PC-9 (cell line): Measurements from ENCODE around the gene ASB5. TPM values are rescaled to one million over a fixed set of nuclear protein-coding genes. Genes with fewer than 3 reads are reported as not detected.

ENCODE experiments used
- Bru-seq: library from RNA; stranded (reverse); fragments of 400-500 nt; gene quantifications from one replicate; lab custom pipeline; 2021; lab: Mats Ljungman, UMichigan
- BruChase-seq, 2 experiments: library from RNA; stranded (reverse); fragments of 400-500 nt; gene quantifications; one replicate each; lab custom pipeline; 2021; lab: Mats Ljungman, UMichigan
- BruUV-seq: library from RNA; stranded (reverse); fragments of 400-500 nt; replicated peaks from 2 replicates; lab custom pipeline; 2021; lab: Mats Ljungman, UMichigan
- CTCF ChIA-PET: fragments of 300-600 bp; sonication (Branson Sonifier 250); formaldehyde crosslinking; loops from one replicate; lab custom pipeline; 2022; ENCODE audit warnings: antibody characterized with exemption; lab: Charles Lee
- POLR2A ChIA-PET: fragments of 300-600 bp; sonication (Branson Sonifier 250); formaldehyde crosslinking; loops from one replicate; lab custom pipeline; 2022; ENCODE audit warnings: antibody characterized with exemption; ENCODE audit not compliant: unreplicated experiment; lab: Charles Lee
- DNase-seq, 2 experiments: peaks; one replicate each; pipeline versions ENCODE4 v3.0.0 to v3.0.0-alpha.2; 2015 to 2022; ENCODE audit warnings: mixed read lengths in 1 of 2
- H2AFZ ChIP-seq: fragments of 200-600 bp; sonication (generic); 2 replicates; pipeline ENCODE4 v1.8.1; 2017; ENCODE audit warnings: antibody characterized with exemption
- H3F3A ChIP-seq: fragments of 200-600 bp; sonication (generic); 2 replicates; pipeline ENCODE4 v1.8.1; 2017; ENCODE audit warnings: antibody characterized with exemption, mild to moderate bottlenecking, low read depth; ENCODE audit not compliant: insufficient read depth
- H3K27ac ChIP-seq: fragments of 200-600 bp; sonication (generic); 2 replicates; pipeline ENCODE4 v1.6.1; 2016; ENCODE audit warnings: mixed run types
- H3K27me3 ChIP-seq: fragments of 200-600 bp; sonication (generic); 2 replicates; pipeline ENCODE4 v1.6.1; 2016; ENCODE audit warnings: low read depth, mixed run types; ENCODE audit not compliant: insufficient read depth
- H3K36me3 ChIP-seq: fragments of 200-600 bp; sonication (generic); 2 replicates; pipeline ENCODE4 v1.6.1; 2016; ENCODE audit warnings: low read depth, mixed run types
- H3K4me1 ChIP-seq: fragments of 200-600 bp; sonication (generic); replicated peaks from 2 replicates; pipeline ENCODE4 v1.6.1; 2016; ENCODE audit warnings: mixed run types; ENCODE audit not compliant: insufficient read depth
- H3K4me2 ChIP-seq: fragments of 200-600 bp; sonication (generic); 2 replicates; pipeline ENCODE4 v1.6.1; 2017; ENCODE audit warnings: mixed run types
- H3K4me3 ChIP-seq: fragments of 200-600 bp; sonication (generic); 2 replicates; pipeline ENCODE4 v1.6.1; 2016; ENCODE audit warnings: mixed run types
- H3K79me2 ChIP-seq: fragments of 200-600 bp; sonication (generic); 2 replicates; pipeline ENCODE4 v1.6.1; 2017; ENCODE audit warnings: low read depth, mixed run types
- H3K9me2 ChIP-seq: fragments of 200-600 bp; sonication (generic); 2 replicates; pipeline ENCODE4 v1.8.1; 2017; ENCODE audit warnings: mild to moderate bottlenecking; ENCODE audit not compliant: insufficient read depth
- H3K9me3 ChIP-seq: fragments of 200-600 bp; sonication (generic); 2 replicates; pipeline ENCODE4 v1.8.1; 2016; ENCODE audit warnings: low read depth; ENCODE audit not compliant: insufficient read depth
- H4K20me1 ChIP-seq: fragments of 200-600 bp; sonication (generic); 2 replicates; pipeline ENCODE4 v1.8.1; 2017; ENCODE audit not compliant: insufficient read depth
- EZH2 ChIP-seq: fragments of 200-600 bp; sonication (generic); IDR thresholded peaks from 2 replicates; pipeline ENCODE4 v1.8.0; 2017; ENCODE audit warnings: antibody characterized with exemption, low read depth
- intact Hi-C: fragments of 100-400 bp; cut with micrococcal nuclease; formaldehyde crosslinking; loops from one replicate; pipeline ENCODE4 v1.10.0; 2022; ENCODE audit not compliant: unreplicated experiment
- long read RNA-seq: library from polyadenylated mRNA; stranded (forward); transcript quantifications from one replicate; pipeline ENCODE4 v2.0.0, GENCODE V29; 2022
- total RNA-seq: library from RNA; stranded (reverse); gene quantifications from 2 replicates; pipeline ENCODE4 v1.2.3, GENCODE V29; 2021
- TF ChIP-seq, protein P1 (sequence below): fragments of 200-600 bp; sonication (generic); conservative IDR thresholded peaks from 2 replicates; pipeline ENCODE4 v1.6.1; 2017; ENCODE audit warnings: mixed run types, antibody characterized with exemption, mild to moderate bottlenecking, moderate library complexity

ASB5 gene, protein sequence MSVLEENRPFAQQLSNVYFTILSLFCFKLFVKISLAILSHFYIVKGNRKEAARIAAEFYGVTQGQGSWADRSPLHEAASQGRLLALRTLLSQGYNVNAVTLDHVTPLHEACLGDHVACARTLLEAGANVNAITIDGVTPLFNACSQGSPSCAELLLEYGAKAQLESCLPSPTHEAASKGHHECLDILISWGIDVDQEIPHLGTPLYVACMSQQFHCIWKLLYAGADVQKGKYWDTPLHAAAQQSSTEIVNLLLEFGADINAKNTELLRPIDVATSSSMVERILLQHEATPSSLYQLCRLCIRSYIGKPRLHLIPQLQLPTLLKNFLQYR
- total RNA-seq: not detected in 2 replicates
- percentile 3 among the genes with signal in this experiment for Bru-seq, nascent RNA
- percentile 4 among the genes with signal in this experiment for BruChase-seq, experiment 1, labeled RNA remaining after a 2-hour chase
- BruChase-seq, experiment 2, labeled RNA remaining after a 6-hour chase: percentile 2 among the genes with signal in this experiment
- long read RNA-seq: 0 reads

DNA sequence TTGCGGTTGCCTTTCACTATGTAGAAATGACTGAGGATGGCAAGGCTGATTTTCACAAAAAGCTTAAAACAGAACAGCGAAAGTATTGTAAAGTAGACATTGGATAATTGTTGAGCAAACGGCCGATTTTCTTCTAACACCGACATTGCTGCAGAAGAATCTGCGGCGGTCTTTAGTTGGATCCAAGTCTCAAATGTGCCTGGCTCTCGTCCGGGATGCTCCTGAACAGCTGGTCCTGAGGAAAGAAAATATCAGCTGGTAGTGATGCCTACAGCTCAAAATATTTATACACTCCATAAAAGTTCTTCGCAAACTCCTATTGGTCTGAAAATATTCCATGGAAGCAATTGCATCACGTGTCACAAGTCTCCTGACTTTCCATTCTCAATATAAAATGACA, at the start of gene ASB5:
Gene ASB5 (minus strand): TSS at position 260 of the 400 bp plus-strand sequence. CDS start 114 bp downstream, at position 146.
- no peaks in the 10 kb centered on the region for H4K20me1 ChIP-seq

DNA sequence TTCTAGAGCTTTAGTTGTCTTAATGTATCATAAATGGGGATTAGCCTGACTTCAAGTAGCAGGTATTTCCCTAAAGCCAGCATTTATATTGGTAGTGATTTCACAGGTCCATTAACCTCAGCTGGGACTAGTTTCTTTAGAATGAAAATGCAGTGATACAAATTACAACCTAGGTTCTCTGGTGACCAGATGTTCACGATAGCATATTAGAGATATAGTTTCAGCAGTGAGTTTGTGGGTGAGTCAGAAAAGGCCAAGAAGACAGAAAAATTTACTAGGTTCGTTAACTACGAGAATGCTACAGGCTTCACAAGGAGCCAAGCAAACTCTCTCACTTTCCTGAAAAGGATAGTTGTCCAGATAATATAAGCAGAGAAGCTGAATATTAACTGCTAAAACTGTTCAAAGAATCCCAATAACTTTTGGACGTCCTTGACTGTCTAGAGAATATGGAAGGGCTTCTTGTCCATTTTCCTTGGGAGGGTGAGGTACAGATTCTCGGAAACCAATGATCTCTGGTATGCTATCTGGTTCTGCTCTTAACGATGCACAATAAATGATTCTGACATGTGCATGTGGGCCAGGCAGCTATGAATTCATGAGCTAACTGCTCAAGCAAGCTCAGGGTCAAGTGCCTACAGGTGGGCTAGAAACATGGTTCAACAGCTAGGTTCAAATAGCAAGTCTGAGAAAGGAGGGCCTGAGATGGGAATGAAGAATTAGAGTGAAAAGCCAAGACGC, 44.7 kb upstream of the ASB5 start:
- no peak for TF ChIP-seq EZH2
- TF ChIP-seq, protein P1, sequence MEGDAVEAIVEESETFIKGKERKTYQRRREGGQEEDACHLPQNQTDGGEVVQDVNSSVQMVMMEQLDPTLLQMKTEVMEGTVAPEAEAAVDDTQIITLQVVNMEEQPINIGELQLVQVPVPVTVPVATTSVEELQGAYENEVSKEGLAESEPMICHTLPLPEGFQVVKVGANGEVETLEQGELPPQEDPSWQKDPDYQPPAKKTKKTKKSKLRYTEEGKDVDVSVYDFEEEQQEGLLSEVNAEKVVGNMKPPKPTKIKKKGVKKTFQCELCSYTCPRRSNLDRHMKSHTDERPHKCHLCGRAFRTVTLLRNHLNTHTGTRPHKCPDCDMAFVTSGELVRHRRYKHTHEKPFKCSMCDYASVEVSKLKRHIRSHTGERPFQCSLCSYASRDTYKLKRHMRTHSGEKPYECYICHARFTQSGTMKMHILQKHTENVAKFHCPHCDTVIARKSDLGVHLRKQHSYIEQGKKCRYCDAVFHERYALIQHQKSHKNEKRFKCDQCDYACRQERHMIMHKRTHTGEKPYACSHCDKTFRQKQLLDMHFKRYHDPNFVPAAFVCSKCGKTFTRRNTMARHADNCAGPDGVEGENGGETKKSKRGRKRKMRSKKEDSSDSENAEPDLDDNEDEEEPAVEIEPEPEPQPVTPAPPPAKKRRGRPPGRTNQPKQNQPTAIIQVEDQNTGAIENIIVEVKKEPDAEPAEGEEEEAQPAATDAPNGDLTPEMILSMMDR: no peak
- H3K36me3 ChIP-seq: no peaks in the 10 kb centered on the region
- no peak for DNase-seq
- no TSS peak for BruUV-seq
- POLR2A ChIA-PET: no interaction called here
- no peak overlapping the region for H3K4me2 ChIP-seq
- H3K4me1 ChIP-seq: 0 out of 2 replicates have a peak, but pooled peaks cover 2% of the 10 kb centered on the region
- no peaks in the 10 kb centered on the region for H4K20me1 ChIP-seq
- H3F3A ChIP-seq: no peaks in the 10 kb centered on the region
- no peak overlapping the region for H3K4me3 ChIP-seq
- H3K27ac ChIP-seq: no peak overlapping the region
- H3K27me3 ChIP-seq: no peaks in the 10 kb centered on the region
- intact Hi-C loops: no loop called here
- no peaks in the 10 kb centered on the region for H3K9me3 ChIP-seq
- no peaks in the 10 kb centered on the region for H3K9me2 ChIP-seq
- no peak overlapping the region for H2AFZ ChIP-seq
- CTCF ChIA-PET: no interaction called here
- no peaks in the 10 kb centered on the region for H3K79me2 ChIP-seq

More for the DNA sequence above, at the start of gene ASB5:
- no TSS peak for BruUV-seq
- CTCF ChIA-PET: interaction anchor here (0.6 kb wide), 1 partner anchor 17 kb away, joined by 4 read pairs; no protein-coding TSS in a partner anchor
- no peak for DNase-seq
- H3K27me3 ChIP-seq: no peaks in the 10 kb centered on the region
- H2AFZ ChIP-seq: no peak within 1 kb of the TSS
- H3K79me2 ChIP-seq: no peaks in the 10 kb centered on the region
- no peak within 1 kb of the TSS for H3K27ac ChIP-seq
- POLR2A ChIA-PET: no interaction called here
- peaks cover 10% of the 10 kb centered on the region for H3K4me1 ChIP-seq
- H3F3A ChIP-seq: peaks cover 5% of the 10 kb centered on the region; the same call in 1 of the 2 replicates
- no peak within 1 kb of the TSS for H3K4me2 ChIP-seq
- H3K9me2 ChIP-seq: no peaks in the 10 kb centered on the region
- no peaks in the 10 kb centered on the region; the same call in 1 of the 2 replicates for H3K9me3 ChIP-seq
- H3K36me3 ChIP-seq: no peaks in the 10 kb centered on the region
- intact Hi-C loops: no loop called here
- TF ChIP-seq, protein P1: no peak
- TF ChIP-seq EZH2: no peak
- H3K4me3 ChIP-seq: no peak within 1 kb of the TSS

DNA sequence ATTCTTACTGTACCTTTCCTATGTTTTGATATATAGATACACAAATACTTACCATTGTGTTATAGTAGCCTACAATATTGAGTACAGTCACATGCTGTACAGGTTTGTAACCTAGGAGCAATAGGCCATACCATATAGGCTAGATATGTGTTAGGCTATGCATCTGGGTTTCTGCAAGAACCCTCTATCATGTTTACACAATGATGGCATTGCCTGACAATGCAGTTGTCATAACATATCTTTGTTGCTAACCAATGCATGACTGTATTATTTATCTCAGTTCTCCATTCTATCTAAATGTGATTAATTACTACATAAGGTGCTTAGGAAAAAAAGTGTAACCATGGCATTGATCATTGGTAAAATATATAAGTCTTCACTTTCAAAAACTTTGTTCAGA, 40.8 kb upstream of the ASB5 start:
- Histone ChIP-seq H3K36me3 (no peaks in the 10 kb centered on the region), H3F3A (no peaks in the 10 kb centered on the region), H3K4me3 (no peak overlapping the region), H4K20me1 (no peaks in the 10 kb centered on the region), H3K4me2 (no peak overlapping the region), H3K79me2 (no peaks in the 10 kb centered on the region), H3K27ac (no peak overlapping the region), H2AFZ (no peak overlapping the region), H3K9me2 (no peaks in the 10 kb centered on the region), H3K4me1 (no peaks in the 10 kb centered on the region), H3K27me3 (no peaks in the 10 kb centered on the region), H3K9me3 (no peaks in the 10 kb centered on the region)
- CTCF ChIA-PET: no interaction called here
- POLR2A ChIA-PET: no interaction called here
- DNase-seq: no peak
- BruUV-seq: no TSS peak
- intact Hi-C loops: no loop called here
- TF ChIP-seq, protein P1: no peak
- TF ChIP-seq EZH2: no peak
